SK-N-SH (cell line): ENCODE results near the gene KRT32. TPM values are rescaled to one million over a fixed set of nuclear protein-coding genes. Genes with fewer than 3 reads are reported as not detected.

Experiments used
- CTCF ChIA-PET: fragments of 300-600, 350-600 bp; formaldehyde crosslinking; extraction: SDS; loops from one replicate; lab custom pipeline; 2021; lab: Yijun Ruan, JAX
- POLR2A ChIA-PET: fragments of 350-600 bp; sonication (Branson Sonifier 250); formaldehyde crosslinking; extraction: SDS; loops from one replicate; lab custom pipeline; 2020; ENCODE audit warnings: antibody characterized with exemption, inconsistent platforms; lab: Yijun Ruan, JAX
- DNase-seq: peaks from one replicate; pipeline ENCODE4 v3.0.0; 2012
- H2AFZ ChIP-seq: fragments of 200-600 bp; sonication (generic); 2 replicates; pipeline ENCODE4 v1.8.1; 2016; ENCODE audit warnings: antibody characterized with exemption, mild to moderate bottlenecking, low read depth
- H3F3A ChIP-seq: fragments of 200-600 bp; sonication (generic); replicated peaks from 2 replicates; pipeline ENCODE3; 2016; ENCODE audit warnings: antibody characterized with exemption, mild to moderate bottlenecking; ENCODE audit not compliant: insufficient read depth
- H3K27ac ChIP-seq, 2 experiments: fragments of 200-500 bp in 1 of 2; fragments of 200-600 bp in 1 of 2; sonication (Bioruptor generic) in 1 of 2; sonication (generic), shearing (Covaris generic) in 1 of 2; 2 replicates each; pipeline versions ENCODE4 v1.5.1 to v1.6.1; 2014 to 2016; ENCODE audit warnings: low read depth in 2 of 2, inconsistent platforms in 1 of 2, low read length in 1 of 2, mild to moderate bottlenecking in 1 of 2, mixed read lengths in 1 of 2
- H3K27me3 ChIP-seq: fragments of 200-600 bp; sonication (generic), shearing (Covaris generic); 2 replicates; pipeline ENCODE4 v1.6.1; 2016; ENCODE audit warnings: mixed run types; ENCODE audit not compliant: insufficient read depth
- H3K36me3 ChIP-seq, 2 experiments: fragments of 200-500 bp in 1 of 2; fragments of 200-600 bp in 1 of 2; sonication (Bioruptor generic) in 1 of 2; sonication (generic) in 1 of 2; replicated peaks in 1 of 2; 2 replicates each; pipeline versions ENCODE3 to v1.5.1; 2014 to 2016; ENCODE audit warnings: low read length in 1 of 2, mild to moderate bottlenecking in 1 of 2; ENCODE audit not compliant: insufficient read depth in 2 of 2, control insufficient read depth in 1 of 2
- H3K4me1 ChIP-seq, 2 experiments: fragments of 200-500 bp in 1 of 2; fragments of 200-600 bp in 1 of 2; sonication (Bioruptor generic) in 1 of 2; sonication (generic), shearing (Covaris generic) in 1 of 2; 2 replicates each; pipeline versions ENCODE4 v1.5.1 to v1.6.1; 2014 to 2016; ENCODE audit warnings: low read depth in 1 of 2, low read length in 1 of 2, mixed run types in 1 of 2; ENCODE audit not compliant: insufficient read depth in 2 of 2, control insufficient read depth in 1 of 2
- H3K4me2 ChIP-seq: fragments of 200-600 bp; sonication (generic), shearing (Covaris generic); 2 replicates; pipeline ENCODE4 v1.6.1; 2017; ENCODE audit warnings: mixed run types
- H3K4me3 ChIP-seq, 2 experiments: fragments of 200-500 bp in 1 of 2; fragments of 200-600 bp in 1 of 2; sonication (Bioruptor generic) in 1 of 2; sonication (generic), shearing (Covaris generic) in 1 of 2; 2 replicates each; pipeline versions ENCODE4 v1.5.1 to v1.8.1; 2014 to 2016; ENCODE audit warnings: low read depth in 2 of 2, inconsistent platforms in 1 of 2, low read length in 1 of 2, mild to moderate bottlenecking in 1 of 2, mixed read lengths in 1 of 2, moderate library complexity in 1 of 2
- H3K79me2 ChIP-seq: fragments of 200-600 bp; sonication (generic); 2 replicates; pipeline ENCODE4 v1.8.1; 2017; ENCODE audit warnings: mild to moderate bottlenecking; ENCODE audit not compliant: insufficient read depth
- H3K9ac ChIP-seq: fragments of 200-600 bp; sonication (generic); 2 replicates; pipeline ENCODE4 v1.6.1; 2017; ENCODE audit warnings: mixed run types
- H3K9me2 ChIP-seq: fragments of 200-600 bp; sonication (generic); 2 replicates; pipeline ENCODE4 v1.6.1; 2017; ENCODE audit warnings: mixed run types
- H3K9me3 ChIP-seq: fragments of 200-600 bp; sonication (generic); 2 replicates; pipeline ENCODE4 v1.6.1; 2017; ENCODE audit warnings: mixed run types, mild to moderate bottlenecking, moderate library complexity
- H4K20me1 ChIP-seq: fragments of 200-600 bp; sonication (generic); 2 replicates; pipeline ENCODE4 v1.6.1; 2017; ENCODE audit warnings: mild to moderate bottlenecking, mixed run types; ENCODE audit not compliant: insufficient read depth
- CHD2 ChIP-seq: fragments of 150-350 bp; IDR thresholded peaks from 2 replicates; pipeline ENCODE4 v1.6.1; 2018; ENCODE audit warnings: low read length; ENCODE audit not compliant: partially characterized antibody
- CTCF ChIP-seq: fragments of 200-600 bp; sonication (generic); IDR thresholded peaks from 2 replicates; pipeline ENCODE4 v1.6.1; 2017; ENCODE audit warnings: antibody characterized with exemption, mild to moderate bottlenecking, moderate library complexity
- ELF1 ChIP-seq: IDR thresholded peaks from 2 replicates; pipeline ENCODE4 v1.4.0; 2012
- FOXJ3 ChIP-seq: sonication (generic); formaldehyde crosslinking; IDR thresholded peaks from 2 replicates; pipeline ENCODE4 v1.5.1; 2020; ENCODE audit warnings: mild to moderate bottlenecking, missing genetic modification reagents
- FOXM1 ChIP-seq: IDR thresholded peaks from 2 replicates; pipeline ENCODE4 v1.4.0; 2012; ENCODE audit warnings: low read depth, mild to moderate bottlenecking
- JUND ChIP-seq: IDR thresholded peaks from 2 replicates; pipeline ENCODE4 v1.4.0; 2012
- MAX ChIP-seq: IDR thresholded peaks from 2 replicates; pipeline ENCODE4 v1.4.0; 2012; ENCODE audit warnings: low read depth
- MEF2A ChIP-seq: IDR thresholded peaks from 2 replicates; pipeline ENCODE4 v1.4.0; 2012; ENCODE audit warnings: low read depth, borderline replicate concordance
- PBX3 ChIP-seq: IDR thresholded peaks from 2 replicates; pipeline ENCODE4; 2012
- RAD21 ChIP-seq: IDR thresholded peaks from 2 replicates; pipeline ENCODE4 v1.6.1; 2012; ENCODE audit warnings: mild to moderate bottlenecking, low read length
- RCOR1 ChIP-seq: fragments of 150-350 bp; IDR thresholded peaks from 2 replicates; pipeline ENCODE4 v1.6.1; 2017; ENCODE audit warnings: antibody characterized with exemption, low read length
- RFX5 ChIP-seq: IDR thresholded peaks from 2 replicates; pipeline ENCODE4 v1.6.1; 2012; ENCODE audit warnings: mild to moderate bottlenecking, improper control_type of control experiment, low read length
- RXRA ChIP-seq: IDR thresholded peaks from 2 replicates; pipeline ENCODE4 v1.4.0; 2012; ENCODE audit warnings: low read depth, mild to moderate bottlenecking, borderline replicate concordance
- SIN3A ChIP-seq: IDR thresholded peaks from 2 replicates; pipeline ENCODE4 v1.6.1; 2012; ENCODE audit warnings: low read depth, mild to moderate bottlenecking, low read length, moderate library complexity, borderline replicate concordance
- TAF1 ChIP-seq: IDR thresholded peaks from 2 replicates; pipeline ENCODE4 v1.6.1; 2012; ENCODE audit warnings: low read depth, mild to moderate bottlenecking, low read length, moderate library complexity, borderline replicate concordance
- TCF12 ChIP-seq: IDR thresholded peaks from 2 replicates; pipeline ENCODE4 v1.4.0; 2012
- USF1 ChIP-seq: IDR thresholded peaks from 2 replicates; pipeline ENCODE4 v1.4.0; 2012; ENCODE audit warnings: low read depth, borderline replicate concordance
- USF2 ChIP-seq: fragments of 150-350 bp; IDR thresholded peaks from 2 replicates; pipeline ENCODE4 v1.6.1; 2017; ENCODE audit warnings: antibody characterized with exemption, low read length, low read depth, borderline replicate concordance
- YY1 ChIP-seq: IDR thresholded peaks from 2 replicates; pipeline ENCODE4 v1.4.0; 2012; ENCODE audit warnings: low read depth, mild to moderate bottlenecking
- WGBS: methylation state at CpG from one replicate; pipeline ENCODE4 v1.1.6; 2017; ENCODE audit warnings: low lambda C conversion rate; 5-methylcytosine and 5-hydroxymethylcytosine counted together
- polyA plus RNA-seq, 3 experiments: library from polyadenylated mRNA; depleted of rRNA; stranded (reverse); fragments of >200 nt; gene quantifications; 2 replicates each; pipeline ENCODE4 v1.2.3, GENCODE V29; 2012

Gene KRT32
- polyA plus RNA-seq, 1 of the 3 experiments (the other 2 are of a cell fraction), result not detected

GRCh38 chr17:41417127-41417526, 50.1 kb downstream of the KRT32 start:
- Histone ChIP-seq H3K27me3 (no peaks in the 10 kb centered on the region), H3K4me2 (no peak overlapping the region), H3K9me2 (no peaks in the 10 kb centered on the region), H3K9me3 (no peaks in the 10 kb centered on the region), H4K20me1 (no peaks in the 10 kb centered on the region)
- POLR2A ChIA-PET, result no interaction called here
- TF ChIP-seq MEF2A (no peak), RCOR1 (no peak), TAF1 (no peak), SIN3A (no peak), TCF12 (no peak), ELF1 (no peak), RAD21 (no peak), FOXJ3 (CRISPR knock-in tag) (no peak), USF2 (no peak), FOXM1 (no peak), MAX (no peak), PBX3 (no peak), RFX5 (no peak), YY1 (no peak), CTCF (no peak), USF1 (no peak), JUND (no peak), RXRA (no peak), CHD2 (no peak)
- TF ChIP-seq, all 33 proteins: peak for 0
- Histone ChIP-seq H3K4me3 (no peak overlapping the region), H2AFZ (no peak overlapping the region), H3K79me2 (no peaks in the 10 kb centered on the region), H3K9ac (no peak overlapping the region), H3K4me1 (peaks cover 0 to 47% of the 10 kb centered on the region in 2 experiments; a peak in 3 of 4 replicates), H3K27ac (no peak overlapping the region), H3K36me3 (no peaks in the 10 kb centered on the region), H3F3A (peaks cover 4% of the 10 kb centered on the region)
- DNase-seq, result no peak
- WGBS, result 91% methylated on average over 6 of the region's 6 CpGs
- CTCF ChIA-PET, result interaction anchor here (0.8 to 2.9 kb wide), 6 partner anchors 11 to 246 kb away, joined by 3 to 11 read pairs (median 3); no protein-coding TSS in a partner anchor
